C4-2B (cell line): ENCODE measurements around the gene ERCC1.

ENCODE experiments used
- ZFX ChIP-seq: fragments of 450-650 bp; IDR thresholded peaks from 2 replicates; pipeline ENCODE4 v1.6.1; 2017
- TF ChIP-seq, protein P1 (sequence below): fragments of 450-650 bp; conservative IDR thresholded peaks from 2 replicates; pipeline ENCODE4 v1.5.1; 2017; ENCODE audit warnings: mild to moderate bottlenecking

DNA sequence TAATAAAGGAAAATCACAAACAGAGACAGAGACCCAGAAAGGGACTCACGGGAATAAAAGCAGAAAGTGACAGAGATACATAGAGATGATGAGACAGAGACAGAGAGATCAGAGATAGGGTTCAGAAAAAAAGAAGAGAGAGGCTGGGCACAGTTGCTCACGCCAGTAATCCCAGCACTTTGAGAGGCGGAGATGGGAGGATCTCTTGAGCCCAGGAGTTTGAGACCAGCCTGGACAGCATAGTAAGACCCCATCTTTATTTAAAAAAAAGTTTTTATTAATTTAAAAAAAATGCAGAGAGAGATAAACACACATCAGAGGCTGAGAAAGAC is 24.7 kb upstream of the ERCC1 start:
- TF ChIP-seq, protein P1, sequence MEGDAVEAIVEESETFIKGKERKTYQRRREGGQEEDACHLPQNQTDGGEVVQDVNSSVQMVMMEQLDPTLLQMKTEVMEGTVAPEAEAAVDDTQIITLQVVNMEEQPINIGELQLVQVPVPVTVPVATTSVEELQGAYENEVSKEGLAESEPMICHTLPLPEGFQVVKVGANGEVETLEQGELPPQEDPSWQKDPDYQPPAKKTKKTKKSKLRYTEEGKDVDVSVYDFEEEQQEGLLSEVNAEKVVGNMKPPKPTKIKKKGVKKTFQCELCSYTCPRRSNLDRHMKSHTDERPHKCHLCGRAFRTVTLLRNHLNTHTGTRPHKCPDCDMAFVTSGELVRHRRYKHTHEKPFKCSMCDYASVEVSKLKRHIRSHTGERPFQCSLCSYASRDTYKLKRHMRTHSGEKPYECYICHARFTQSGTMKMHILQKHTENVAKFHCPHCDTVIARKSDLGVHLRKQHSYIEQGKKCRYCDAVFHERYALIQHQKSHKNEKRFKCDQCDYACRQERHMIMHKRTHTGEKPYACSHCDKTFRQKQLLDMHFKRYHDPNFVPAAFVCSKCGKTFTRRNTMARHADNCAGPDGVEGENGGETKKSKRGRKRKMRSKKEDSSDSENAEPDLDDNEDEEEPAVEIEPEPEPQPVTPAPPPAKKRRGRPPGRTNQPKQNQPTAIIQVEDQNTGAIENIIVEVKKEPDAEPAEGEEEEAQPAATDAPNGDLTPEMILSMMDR: no peak
- TF ChIP-seq ZFX: no peak
